Esophagus muscularis mucosa (tissue), 4 donors: Measurements from ENCODE around the gene HLA-DMA. TPM values are rescaled to one million over a fixed set of nuclear protein-coding genes. Genes with fewer than 3 reads are reported as not detected.

ENCODE experiments used
- DNase-seq: peaks from one replicate; pipeline ENCODE4 v3.0.0-alpha.2; 2017; ENCODE audit errors: extremely low spot score
- H3K27ac ChIP-seq, 4 donors: fragments of 200-600 bp; sonication (generic); replicated peaks in 1 of 4; 1 replicate in 3 of 4; 2 replicates in 1 of 4; pipeline ENCODE4 v1.5.1; 2016 to 2019; ENCODE audit warnings: mild to moderate bottlenecking in 1 of 4
- H3K27me3 ChIP-seq, 4 donors: fragments of 200-600 bp; sonication (generic); one replicate each; pipeline versions ENCODE4 v1.5.1 to v1.6.0; 2016 to 2019
- H3K36me3 ChIP-seq, 4 donors: fragments of 200-600 bp; sonication (generic); one replicate each; pipeline ENCODE4 v1.5.1; 2016 to 2019
- H3K4me1 ChIP-seq, 4 donors: fragments of 200-600 bp; sonication (generic); one replicate each; pipeline ENCODE4 v1.5.1; 2016 to 2019
- H3K4me3 ChIP-seq, 4 donors: fragments of 200-600 bp; sonication (generic); 1 replicate in 2 of 4; 2 replicates in 2 of 4; pipeline ENCODE4 v1.5.1; 2016 to 2019; ENCODE audit warnings: mild to moderate bottlenecking in 4 of 4, moderate library complexity in 1 of 4
- H3K9me3 ChIP-seq, 4 donors: fragments of 200-600 bp; sonication (generic); 1 replicate in 3 of 4; 2 replicates in 1 of 4; pipeline ENCODE4 v1.5.1; 2016 to 2019
- EP300 ChIP-seq: sonication (generic); formaldehyde crosslinking; IDR thresholded peaks from one replicate; pipeline ENCODE4 v1.6.1; 2017; ENCODE audit warnings: antibody characterized with exemption
- POLR2A ChIP-seq: fragments of 450-650 bp; IDR thresholded peaks from one replicate; pipeline ENCODE4 v1.6.1; 2017; ENCODE audit warnings: antibody characterized with exemption, moderate library complexity, mild to moderate bottlenecking, low read depth
- POLR2AphosphoS5 ChIP-seq, 2 donors: sonication (generic); formaldehyde crosslinking; IDR thresholded peaks; one replicate each; pipeline ENCODE4 v1.6.1; 2017; ENCODE audit warnings: antibody characterized with exemption in 2 of 2
- WGBS: methylation state at CpG from one replicate; pipeline ENCODE4 v1.1.5; 2018; 5-methylcytosine and 5-hydroxymethylcytosine counted together
- intact Hi-C: fragments of 100-400 bp; cut with DNase I; formaldehyde crosslinking; loops from one replicate; pipeline ENCODE4 v1.15.1; 2023
- total RNA-seq, 4 donors: library from RNA; depleted of rRNA; stranded (reverse); fragments of >200 nt; gene quantifications; one replicate each; pipeline versions ENCODE4 v1.1.0 to v1.2.1, GENCODE V29; 2016
- TF ChIP-seq, protein P1 (sequence below), 3 experiments: fragments of 200-600 bp in 2 of 3; fragments of 450-650 bp in 1 of 3; sonication (generic) in 2 of 3; IDR thresholded peaks; one replicate each; pipeline ENCODE4 v1.5.1; 2017 to 2019; ENCODE audit warnings: antibody characterized with exemption in 3 of 3, mild to moderate bottlenecking in 2 of 3, moderate library complexity in 1 of 3

The HLA-DMA gene
- total RNA-seq, 4 donors from 2014 or later = 17.2 to 26.0 (median 21.6) TPM

DNA sequence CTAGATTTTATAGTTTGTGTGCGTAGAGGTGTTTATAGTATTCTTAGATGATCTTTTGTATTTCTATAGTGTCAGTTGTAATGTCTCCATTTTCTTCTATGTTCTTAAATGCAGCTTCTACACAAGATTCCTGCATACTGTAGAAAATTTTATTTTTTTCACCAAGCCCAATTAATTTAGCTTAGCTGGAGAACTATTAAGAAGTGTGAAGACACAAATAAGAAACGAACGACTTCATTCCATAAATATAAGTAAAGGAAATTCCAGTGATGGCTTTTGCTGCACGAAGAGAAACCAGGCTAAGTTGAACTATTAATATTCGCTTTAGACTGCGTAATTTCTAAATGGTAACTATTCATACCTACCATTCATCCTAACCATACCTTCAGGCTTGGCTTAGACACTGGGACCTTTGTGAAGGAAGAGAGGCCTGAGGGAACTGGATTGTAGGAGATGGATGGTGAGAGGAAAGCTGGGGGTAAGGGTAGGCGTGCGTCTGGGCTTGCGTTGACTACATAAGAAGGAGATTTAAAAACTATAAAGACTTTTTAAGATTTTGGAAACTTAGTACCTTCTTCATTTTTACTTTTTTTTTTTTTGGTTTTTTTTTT lies 40.6 kb upstream of the HLA-DMA start:
- Histone ChIP-seq H3K4me3 (no peak overlapping the region), H3K9me3 (no peaks in the 10 kb centered on the region), H3K27me3 (peaks cover 0 to 13% (median 0%) of the 10 kb centered on the region in 4 donors), H3K4me1 (no peaks in the 10 kb centered on the region), H3K36me3 (no peaks in the 10 kb centered on the region), H3K27ac (no peak overlapping the region)
- TF ChIP-seq, protein P1, sequence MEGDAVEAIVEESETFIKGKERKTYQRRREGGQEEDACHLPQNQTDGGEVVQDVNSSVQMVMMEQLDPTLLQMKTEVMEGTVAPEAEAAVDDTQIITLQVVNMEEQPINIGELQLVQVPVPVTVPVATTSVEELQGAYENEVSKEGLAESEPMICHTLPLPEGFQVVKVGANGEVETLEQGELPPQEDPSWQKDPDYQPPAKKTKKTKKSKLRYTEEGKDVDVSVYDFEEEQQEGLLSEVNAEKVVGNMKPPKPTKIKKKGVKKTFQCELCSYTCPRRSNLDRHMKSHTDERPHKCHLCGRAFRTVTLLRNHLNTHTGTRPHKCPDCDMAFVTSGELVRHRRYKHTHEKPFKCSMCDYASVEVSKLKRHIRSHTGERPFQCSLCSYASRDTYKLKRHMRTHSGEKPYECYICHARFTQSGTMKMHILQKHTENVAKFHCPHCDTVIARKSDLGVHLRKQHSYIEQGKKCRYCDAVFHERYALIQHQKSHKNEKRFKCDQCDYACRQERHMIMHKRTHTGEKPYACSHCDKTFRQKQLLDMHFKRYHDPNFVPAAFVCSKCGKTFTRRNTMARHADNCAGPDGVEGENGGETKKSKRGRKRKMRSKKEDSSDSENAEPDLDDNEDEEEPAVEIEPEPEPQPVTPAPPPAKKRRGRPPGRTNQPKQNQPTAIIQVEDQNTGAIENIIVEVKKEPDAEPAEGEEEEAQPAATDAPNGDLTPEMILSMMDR (IDR thresholded peaks at IDR 0.05) = no peak
- TF ChIP-seq EP300 (no peak), POLR2A (no peak), POLR2AphosphoS5 (IDR thresholded peaks at IDR 0.05) (no peak)
- WGBS = 90% methylated on average over 9 of the region's 9 CpGs
- intact Hi-C loops = no loop called here
- no peak for DNase-seq

DNA sequence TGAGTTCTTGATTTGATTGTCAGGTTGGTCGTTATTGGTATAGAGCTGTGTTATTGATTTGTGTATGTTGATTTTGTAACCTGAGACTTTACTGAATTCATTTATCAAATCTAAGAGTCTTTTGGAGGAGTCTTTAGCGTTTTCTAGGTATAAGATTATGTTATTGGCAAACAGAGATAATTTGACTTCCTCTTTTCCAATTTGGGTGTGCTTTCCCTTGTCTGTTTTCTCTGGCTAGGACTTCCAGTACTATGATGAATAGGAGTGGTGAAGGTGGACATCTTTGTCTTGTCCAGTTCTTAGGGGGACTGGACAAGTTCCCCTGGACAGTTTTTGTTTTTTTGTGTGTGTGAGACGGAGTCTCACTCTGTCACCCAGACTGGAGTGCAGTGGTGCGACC lies 39.1 kb upstream of the HLA-DMA start:
- no peaks in the 10 kb centered on the region for H3K4me1 ChIP-seq
- H3K4me3 ChIP-seq = no peak overlapping the region
- TF ChIP-seq EP300 (no peak), POLR2AphosphoS5 (IDR thresholded peaks at IDR 0.05) (no peak), POLR2A (no peak)
- TF ChIP-seq, protein P1 (IDR thresholded peaks at IDR 0.05) = no peak
- DNase-seq = no peak
- no peak overlapping the region for H3K27ac ChIP-seq
- 71% methylated on average over 4 of the region's 4 CpGs for WGBS
- no peaks in the 10 kb centered on the region for H3K9me3 ChIP-seq
- intact Hi-C loops = no loop called here
- peaks cover 0 to 6% (median 0%) of the 10 kb centered on the region in 4 donors for H3K27me3 ChIP-seq
- no peaks in the 10 kb centered on the region for H3K36me3 ChIP-seq

DNA sequence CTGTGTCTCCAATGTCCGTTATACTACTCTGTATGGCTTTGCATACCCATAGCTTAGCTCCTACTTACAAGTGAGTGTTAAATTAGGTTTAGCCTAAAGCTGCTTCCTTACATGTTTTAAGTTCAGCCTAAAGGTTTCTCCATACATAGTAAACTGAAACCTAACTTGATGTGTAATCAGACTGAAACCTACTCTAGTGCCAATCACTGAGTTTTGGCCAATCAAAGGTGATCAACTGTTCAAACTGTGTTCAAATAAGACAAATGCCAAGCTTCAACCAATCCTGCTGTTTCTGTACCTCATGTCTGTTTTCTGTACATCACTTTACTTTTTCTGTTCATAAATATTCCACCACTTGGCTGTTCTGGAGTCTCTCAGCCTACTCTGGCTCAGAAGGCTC lies 36.5 kb upstream of the HLA-DMA start:
- TF ChIP-seq POLR2A = no peak
- no peak for TF ChIP-seq EP300
- no peak for TF ChIP-seq POLR2AphosphoS5 (IDR thresholded peaks at IDR 0.05)
- TF ChIP-seq, protein P1 (IDR thresholded peaks at IDR 0.05) = no peak
- no peak for DNase-seq
- no peaks in the 10 kb centered on the region for H3K36me3 ChIP-seq
- intact Hi-C loops = no loop called here
- H3K4me1 ChIP-seq = peaks cover 0 to 8% (median 7%) of the 10 kb centered on the region in 4 donors
- H3K27me3 ChIP-seq = peaks cover 0 to 6% (median 0%) of the 10 kb centered on the region in 4 donors
- H3K4me3 ChIP-seq = no peak overlapping the region
- no peaks in the 10 kb centered on the region for H3K9me3 ChIP-seq
- WGBS = 92% methylated on average over 1 of the region's 1 CpG
- no peak overlapping the region for H3K27ac ChIP-seq

DNA sequence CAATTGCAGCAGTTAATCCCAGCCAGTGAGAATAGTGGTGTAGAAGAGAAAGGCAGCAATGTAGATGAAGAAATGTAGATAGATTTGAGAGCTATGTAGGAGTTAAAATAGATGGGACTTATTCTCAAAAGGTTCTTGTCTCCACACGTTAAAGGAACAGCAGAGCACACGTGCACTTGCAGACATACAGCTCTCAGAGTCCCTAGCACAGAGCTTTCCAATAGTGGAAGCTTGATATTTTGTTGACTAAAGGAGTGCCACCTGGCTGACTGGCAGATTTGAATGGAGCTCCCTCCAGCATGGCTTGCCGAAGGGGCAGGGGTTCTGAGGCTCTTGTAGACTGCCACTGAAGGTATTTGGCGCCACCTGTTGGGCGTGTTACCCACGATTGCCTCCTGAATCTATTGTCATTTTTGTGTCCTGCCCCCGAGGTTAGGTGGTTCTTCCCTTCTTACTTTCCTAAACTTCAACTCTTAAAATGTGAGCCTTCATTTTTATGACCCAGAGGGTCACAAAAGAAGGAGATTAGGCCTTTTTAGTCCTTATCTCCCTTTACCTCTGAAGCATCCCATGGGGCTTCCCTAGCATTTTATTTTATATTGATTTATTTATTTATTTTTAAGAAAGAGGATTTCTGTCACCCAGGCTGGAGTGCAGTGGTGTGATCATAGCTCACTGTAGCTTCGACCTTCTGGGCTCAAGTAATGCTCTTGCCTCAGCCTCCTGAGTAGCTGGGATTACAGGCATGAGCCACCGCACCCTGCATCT lies 31.9 kb upstream of the HLA-DMA start:
- H3K27me3 ChIP-seq = no peaks in the 10 kb centered on the region
- intact Hi-C loops = loop anchor here (1.0 kb wide), 2 partner anchors 52 to 99 kb away; no protein-coding TSS in a partner anchor
- WGBS = 15% methylated on average over 9 of the region's 9 CpGs
- DNase-seq = peak; percentile 97
- H3K36me3 ChIP-seq = peaks cover 15 to 26% (median 23%) of the 10 kb centered on the region in 4 donors
- H3K27ac ChIP-seq = no peak overlapping the region
- H3K9me3 ChIP-seq = no peaks in the 10 kb centered on the region
- TF ChIP-seq EP300 (no peak), POLR2AphosphoS5 (IDR thresholded peaks at IDR 0.05) (peak in 1 of 2 donors; percentile 28), POLR2A (no peak)
- TF ChIP-seq, protein P1 (IDR thresholded peaks at IDR 0.05) = peak; percentile 87 to 92 (median 90)
- H3K4me1 ChIP-seq = peaks cover 14 to 45% (median 27%) of the 10 kb centered on the region in 4 donors
- H3K4me3 ChIP-seq = no peak overlapping the region
